Tibial nerve (tissue), 4 donors: ENCODE results near the gene TTC39B.

Source experiments
- EP300 ChIP-seq, 2 donors: sonication (generic); formaldehyde crosslinking; IDR thresholded peaks; one replicate each; pipeline ENCODE4 v1.6.1; 2017; ENCODE audit warnings: antibody characterized with exemption in 2 of 2, mild to moderate bottlenecking in 1 of 2
- POLR2A ChIP-seq, 2 donors: fragments of 450-650 bp; IDR thresholded peaks; one replicate each; pipeline ENCODE4 v1.6.1; 2017; ENCODE audit warnings: antibody characterized with exemption in 2 of 2, mild to moderate bottlenecking in 2 of 2, moderate library complexity in 2 of 2
- TF ChIP-seq, protein P1 (sequence below), 5 experiments: fragments of 200-600 bp in 3 of 5; fragments of 450-650 bp in 2 of 5; sonication (generic) in 3 of 5; IDR thresholded peaks; one replicate each; pipeline ENCODE4 v1.5.1; 2016 to 2019; ENCODE audit warnings: antibody characterized with exemption in 5 of 5, mild to moderate bottlenecking in 3 of 5, moderate library complexity in 2 of 5

DNA sequence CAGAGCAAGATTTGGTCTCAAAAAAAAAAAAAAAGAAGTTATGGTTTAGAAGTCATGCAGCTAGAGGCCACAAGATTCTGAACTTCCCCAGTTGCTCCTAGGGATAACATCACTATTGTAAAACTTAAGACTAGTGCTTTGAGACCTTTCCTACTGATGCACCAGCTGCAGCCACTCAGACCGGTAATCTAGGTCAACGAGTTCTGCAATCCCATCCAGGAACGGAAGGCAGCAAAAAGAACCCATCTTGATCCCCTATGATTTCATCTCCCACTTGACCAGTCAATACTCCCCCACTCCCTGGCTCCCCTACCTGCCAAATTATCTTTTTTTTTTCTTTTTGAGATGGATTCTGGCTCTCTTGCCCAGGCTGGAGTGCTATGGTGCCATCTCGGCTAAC lies 46.9 kb upstream of the TTC39B start:
- TF ChIP-seq, protein P1, sequence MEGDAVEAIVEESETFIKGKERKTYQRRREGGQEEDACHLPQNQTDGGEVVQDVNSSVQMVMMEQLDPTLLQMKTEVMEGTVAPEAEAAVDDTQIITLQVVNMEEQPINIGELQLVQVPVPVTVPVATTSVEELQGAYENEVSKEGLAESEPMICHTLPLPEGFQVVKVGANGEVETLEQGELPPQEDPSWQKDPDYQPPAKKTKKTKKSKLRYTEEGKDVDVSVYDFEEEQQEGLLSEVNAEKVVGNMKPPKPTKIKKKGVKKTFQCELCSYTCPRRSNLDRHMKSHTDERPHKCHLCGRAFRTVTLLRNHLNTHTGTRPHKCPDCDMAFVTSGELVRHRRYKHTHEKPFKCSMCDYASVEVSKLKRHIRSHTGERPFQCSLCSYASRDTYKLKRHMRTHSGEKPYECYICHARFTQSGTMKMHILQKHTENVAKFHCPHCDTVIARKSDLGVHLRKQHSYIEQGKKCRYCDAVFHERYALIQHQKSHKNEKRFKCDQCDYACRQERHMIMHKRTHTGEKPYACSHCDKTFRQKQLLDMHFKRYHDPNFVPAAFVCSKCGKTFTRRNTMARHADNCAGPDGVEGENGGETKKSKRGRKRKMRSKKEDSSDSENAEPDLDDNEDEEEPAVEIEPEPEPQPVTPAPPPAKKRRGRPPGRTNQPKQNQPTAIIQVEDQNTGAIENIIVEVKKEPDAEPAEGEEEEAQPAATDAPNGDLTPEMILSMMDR (IDR thresholded peaks at IDR 0.05), result no peak
- TF ChIP-seq POLR2A (IDR thresholded peaks at IDR 0.05) (no peak), EP300 (IDR thresholded peaks at IDR 0.05) (no peak)
